Stimulated activated naive B cell treated with anti-CD40 and anti-IgM and Interleukin-4, amounts not matched to agents 10 μg/mL and 1 μg/mL and 100 μg/mL, for 72 hours (primary cell): ENCODE measurements around the gene RBP3.

Source experiments
- ATAC-seq, 2 donors: fragments of 150-1000 bp; cut with Tn5 transposase; replicated peaks; 2 replicates each; pipeline ENCODE4 v1.10.0; 2021; ENCODE audit warnings: moderate library complexity in 1 of 2
- DNase-seq: peaks from one replicate; pipeline ENCODE4 v3.0.0; 2021
- H3K27ac Mint-ChIP-seq: one replicate; pipeline ENCODE4 v1.8.0; 2022; ENCODE audit warnings: mild to moderate bottlenecking, mixed read lengths
- H3K27me3 Mint-ChIP-seq, 2 donors: one replicate each; pipeline ENCODE4 v1.8.0; 2022; ENCODE audit warnings: mixed read lengths in 2 of 2
- H3K36me3 Mint-ChIP-seq, 2 donors: one replicate each; pipeline ENCODE4 v1.8.0; 2022; ENCODE audit warnings: mixed read lengths in 2 of 2, mild to moderate bottlenecking in 1 of 2
- H3K4me1 Mint-ChIP-seq, 2 donors: one replicate each; pipeline ENCODE4 v1.8.0; 2022; ENCODE audit warnings: mixed read lengths in 2 of 2, mild to moderate bottlenecking in 1 of 2
- H3K4me3 Mint-ChIP-seq, 2 donors: one replicate each; pipeline ENCODE4 v1.8.0; 2022; ENCODE audit warnings: mild to moderate bottlenecking in 2 of 2, mixed read lengths in 2 of 2, moderate library complexity in 1 of 2
- H3K9me3 Mint-ChIP-seq, 2 donors: one replicate each; pipeline ENCODE4 v1.8.0; 2022; ENCODE audit warnings: mixed read lengths in 2 of 2, mild to moderate bottlenecking in 1 of 2

Gene RBP3

DNA sequence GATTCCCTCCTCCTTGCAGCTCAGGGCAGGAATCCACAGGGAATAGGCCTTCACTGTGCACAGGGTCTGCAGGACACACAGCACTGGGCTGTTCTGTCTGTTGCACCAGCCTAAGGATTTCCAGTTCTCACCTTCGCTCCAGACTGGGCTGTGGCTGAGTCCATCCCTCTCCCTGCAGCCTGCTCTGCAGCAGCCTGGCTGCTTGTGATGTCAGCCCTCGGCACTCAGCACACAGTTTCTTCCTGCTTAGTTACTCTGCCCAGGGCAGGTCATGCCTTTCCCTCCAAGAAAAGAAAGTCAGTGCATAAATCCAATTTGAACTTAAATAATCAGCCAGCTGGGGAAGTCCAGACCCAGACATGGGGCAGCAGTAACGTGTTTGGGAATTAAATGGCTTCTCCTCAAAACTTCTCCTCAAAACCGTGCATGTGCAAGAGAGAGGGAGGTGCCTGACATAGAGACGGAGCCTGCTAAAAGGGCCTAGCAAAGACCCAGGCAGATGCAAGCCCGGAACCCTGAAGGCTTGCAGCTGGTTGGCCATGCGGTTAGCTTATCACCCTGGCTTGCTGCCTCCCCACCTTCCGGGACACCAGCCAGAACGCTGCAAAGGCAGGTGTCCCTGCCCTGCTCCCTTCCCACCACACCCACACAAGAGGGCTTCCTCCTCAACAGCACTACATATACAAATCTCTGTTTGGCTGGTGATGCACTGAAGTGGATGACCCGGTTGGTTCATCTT is 36.8 kb upstream of the RBP3 start:
- ATAC-seq (peak; percentile 8 to 12), DNase-seq (no peak)
- peaks cover 13 to 29% of the 10 kb centered on the region in 2 donors for H3K27me3 Mint-ChIP-seq
- no peak overlapping the region for H3K4me3 Mint-ChIP-seq
- H3K4me1 Mint-ChIP-seq: peaks cover 2 to 3% of the 10 kb centered on the region in 2 donors
- H3K36me3 Mint-ChIP-seq: no peaks in the 10 kb centered on the region
- no peak overlapping the region for H3K27ac Mint-ChIP-seq
- H3K9me3 Mint-ChIP-seq: no peaks in the 10 kb centered on the region

DNA sequence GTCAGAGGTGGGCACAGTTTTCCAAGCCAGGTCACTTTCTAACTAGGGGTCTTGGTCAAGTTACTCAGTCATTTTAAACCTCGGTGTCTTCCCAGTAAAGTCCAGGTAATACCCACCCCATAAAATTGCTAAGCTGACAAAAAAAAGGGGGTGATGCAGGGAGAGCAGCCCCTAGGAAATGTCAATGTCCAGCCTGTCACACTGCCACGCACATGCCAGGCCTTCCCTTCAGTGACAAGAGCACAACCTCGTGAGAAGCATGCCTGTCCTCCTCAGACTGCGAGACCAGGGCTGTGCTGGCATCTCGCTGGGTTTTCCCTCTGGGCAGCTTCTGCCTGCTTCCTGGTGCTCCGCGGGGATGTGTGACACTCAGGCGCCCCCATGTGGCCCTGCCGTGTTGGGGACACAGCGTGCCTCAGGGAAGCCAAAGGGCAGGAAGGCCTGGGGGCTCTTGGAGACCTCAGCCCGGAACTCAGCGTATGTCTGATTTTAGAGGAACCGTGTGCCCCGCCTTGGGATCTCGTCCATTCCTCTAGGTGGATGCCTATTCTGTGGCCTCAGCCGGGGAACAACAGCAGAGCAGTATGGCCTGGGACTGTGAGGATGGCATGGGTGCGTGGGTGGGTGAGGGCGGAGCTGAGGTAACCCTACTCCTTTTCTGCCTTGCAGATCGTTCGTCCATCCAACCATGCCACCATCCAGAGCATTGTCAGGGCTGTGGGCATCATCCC is 36.1 kb upstream of the RBP3 start:
- Mint-ChIP-seq H3K36me3 (no peaks in the 10 kb centered on the region), H3K4me3 (no peak overlapping the region), H3K4me1 (peaks cover 0 to 2% of the 10 kb centered on the region in 2 donors), H3K9me3 (no peaks in the 10 kb centered on the region), H3K27ac (no peak overlapping the region), H3K27me3 (peaks cover 9 to 22% of the 10 kb centered on the region in 2 donors)
- DNase-seq: peak; percentile 72
- peak; percentile 96 to 98 for ATAC-seq

DNA sequence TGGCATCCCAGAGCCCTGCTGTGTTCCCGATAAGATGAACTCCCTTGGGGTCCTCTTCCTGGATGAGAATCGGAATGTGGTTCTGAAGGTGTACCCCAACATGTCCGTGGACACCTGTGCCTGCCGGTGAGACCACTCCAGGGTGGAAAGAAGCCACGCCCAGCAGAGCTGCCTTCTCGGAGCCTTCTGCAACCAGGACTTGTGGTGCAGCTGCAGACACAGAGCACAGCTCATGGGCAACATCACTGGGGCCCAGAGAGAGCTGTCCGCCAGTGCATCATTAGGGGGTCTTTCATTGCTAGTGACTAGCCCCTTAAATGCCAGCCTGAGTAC is 35.5 kb upstream of the RBP3 start:
- Mint-ChIP-seq H3K9me3 (no peaks in the 10 kb centered on the region), H3K36me3 (no peaks in the 10 kb centered on the region), H3K27me3 (peaks cover 9 to 22% of the 10 kb centered on the region in 2 donors), H3K27ac (no peak overlapping the region), H3K4me3 (no peak overlapping the region), H3K4me1 (peaks cover 0 to 2% of the 10 kb centered on the region in 2 donors)
- DNase-seq: no peak
- no peak for ATAC-seq

DNA sequence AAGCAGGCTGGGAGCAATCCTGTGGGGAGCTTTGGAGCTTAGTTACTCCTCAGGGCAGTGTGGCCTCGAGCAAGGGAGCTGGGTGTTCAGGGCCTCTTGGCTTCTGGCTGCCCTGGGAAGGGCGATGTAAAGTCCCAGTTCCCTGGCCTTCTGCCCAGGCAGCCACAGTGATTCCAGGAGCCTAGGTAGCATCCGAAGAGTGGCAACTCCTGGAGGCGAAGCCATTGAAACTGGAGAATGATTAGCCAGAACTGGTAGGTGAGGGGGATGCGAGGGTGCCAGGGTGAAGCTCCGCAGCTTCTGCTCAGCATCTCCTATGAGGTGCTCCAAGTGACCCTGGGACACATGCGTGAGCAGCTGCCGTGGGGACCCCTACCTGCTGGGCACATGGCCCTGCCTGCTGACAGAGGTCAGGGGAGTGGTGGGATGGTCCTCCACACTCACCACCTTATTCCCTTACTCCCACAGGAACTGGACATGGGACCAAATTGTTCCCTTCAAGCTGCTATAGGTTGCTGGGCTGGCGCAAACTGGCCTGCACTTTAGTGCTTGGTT is 33.7 kb upstream of the RBP3 start:
- Mint-ChIP-seq H3K27me3 (peaks cover 5 to 14% of the 10 kb centered on the region in 2 donors), H3K4me3 (no peak overlapping the region), H3K9me3 (peaks cover 0 to 3% of the 10 kb centered on the region in 2 donors), H3K27ac (no peak overlapping the region), H3K36me3 (no peaks in the 10 kb centered on the region), H3K4me1 (peaks cover 2 to 4% of the 10 kb centered on the region in 2 donors)
- no peak for DNase-seq
- no peak for ATAC-seq

DNA sequence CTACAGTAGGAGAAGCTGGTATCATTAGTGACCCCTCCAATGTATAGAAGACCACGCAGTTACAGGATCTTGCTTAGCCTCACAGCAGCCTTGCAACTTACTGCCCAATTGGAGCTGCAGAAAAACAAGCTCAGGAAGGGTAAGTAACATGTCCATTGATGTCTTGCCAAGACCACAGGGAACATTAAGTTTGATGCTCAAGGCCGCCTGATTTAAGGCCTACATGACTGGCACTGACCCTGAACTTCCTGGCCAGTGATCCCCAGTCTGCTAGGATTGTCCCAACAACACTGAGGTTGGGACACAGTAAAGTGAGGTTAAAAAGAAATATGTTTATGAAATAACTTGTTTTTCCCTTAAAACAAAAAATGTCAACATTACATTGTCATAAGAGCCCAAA is 32.7 kb upstream of the RBP3 start:
- no peak for DNase-seq
- ATAC-seq: no peak
- Mint-ChIP-seq H3K9me3 (peaks cover 0 to 3% of the 10 kb centered on the region in 2 donors), H3K4me3 (no peak overlapping the region), H3K27me3 (peaks cover 4 to 12% of the 10 kb centered on the region in 2 donors), H3K4me1 (peaks cover 2 to 4% of the 10 kb centered on the region in 2 donors), H3K27ac (no peak overlapping the region), H3K36me3 (no peaks in the 10 kb centered on the region)

DNA sequence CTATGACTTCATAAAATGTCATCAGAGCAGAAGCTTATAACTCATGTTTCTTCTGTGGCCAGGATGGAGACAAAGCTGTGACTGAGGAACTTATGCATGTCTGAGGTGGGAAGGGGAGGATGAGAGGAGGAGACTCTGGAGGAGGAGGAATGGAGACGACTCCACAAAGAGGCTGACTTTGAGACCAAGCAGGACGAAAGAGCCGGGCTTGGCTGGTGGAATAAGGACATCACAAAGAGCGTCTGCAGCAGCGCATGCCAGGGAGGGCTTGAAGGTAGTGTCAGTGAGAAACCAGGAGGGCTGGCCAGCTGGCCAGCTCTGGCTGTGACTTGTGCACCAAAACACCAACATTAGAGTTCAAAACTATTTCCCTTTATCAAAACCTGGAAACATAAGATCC is 32.0 kb upstream of the RBP3 start:
- Mint-ChIP-seq H3K4me1 (peaks cover 2 to 4% of the 10 kb centered on the region in 2 donors), H3K9me3 (peaks cover 0 to 3% of the 10 kb centered on the region in 2 donors), H3K27ac (no peak overlapping the region), H3K27me3 (peaks cover 4 to 9% of the 10 kb centered on the region in 2 donors), H3K36me3 (no peaks in the 10 kb centered on the region), H3K4me3 (no peak overlapping the region)
- ATAC-seq (no peak), DNase-seq (no peak)

DNA sequence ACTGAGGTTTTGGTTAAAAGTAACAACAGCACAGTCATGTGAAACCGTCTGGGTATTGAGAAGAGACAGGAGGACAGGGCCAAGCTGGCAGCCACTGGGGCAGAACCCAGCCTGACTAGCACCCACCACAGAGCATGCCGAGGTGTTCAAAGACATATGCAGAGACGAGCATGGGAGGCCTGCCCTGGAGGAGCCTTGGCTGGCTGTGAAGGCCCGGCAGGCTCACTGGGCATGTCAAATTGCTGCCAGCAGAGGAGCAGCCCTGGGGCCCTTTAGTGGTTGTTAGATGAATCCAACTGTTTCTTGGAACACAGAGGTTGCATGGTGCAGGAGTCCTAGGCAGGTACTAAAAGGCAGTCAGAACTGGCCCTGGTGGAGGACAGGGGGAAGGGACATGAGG is 30.9 kb upstream of the RBP3 start:
- peaks cover 0 to 4% of the 10 kb centered on the region in 2 donors for H3K4me1 Mint-ChIP-seq
- H3K27me3 Mint-ChIP-seq: peaks cover 5 to 10% of the 10 kb centered on the region in 2 donors
- H3K27ac Mint-ChIP-seq: no peak overlapping the region
- DNase-seq: no peak
- H3K36me3 Mint-ChIP-seq: no peaks in the 10 kb centered on the region
- H3K9me3 Mint-ChIP-seq: peaks cover 0 to 3% of the 10 kb centered on the region in 2 donors
- H3K4me3 Mint-ChIP-seq: no peak overlapping the region
- ATAC-seq: no peak

DNA sequence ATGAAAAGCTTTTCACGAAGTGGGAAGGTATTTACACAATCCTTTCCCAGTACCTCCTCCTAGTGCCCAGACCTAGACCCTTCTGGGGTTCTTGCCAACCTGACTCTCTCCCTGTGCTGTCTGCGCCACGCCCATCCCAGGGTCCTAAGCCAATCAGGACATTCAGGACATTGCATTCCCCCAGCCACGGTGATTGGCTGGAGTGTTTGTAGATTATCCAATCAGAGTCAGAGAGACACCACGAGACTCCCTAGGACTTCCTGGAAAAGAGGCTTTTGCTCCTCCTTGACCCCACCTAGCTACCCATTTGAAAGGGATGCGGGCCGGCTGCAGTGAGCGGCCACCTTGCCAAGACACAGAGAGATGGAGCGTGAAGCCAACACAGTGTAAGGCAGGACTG is 29.5 kb upstream of the RBP3 start:
- no peak overlapping the region for H3K4me3 Mint-ChIP-seq
- H3K4me1 Mint-ChIP-seq: peaks cover 0 to 4% of the 10 kb centered on the region in 2 donors
- H3K9me3 Mint-ChIP-seq: peaks cover 0 to 3% of the 10 kb centered on the region in 2 donors
- no peaks in the 10 kb centered on the region for H3K36me3 Mint-ChIP-seq
- H3K27me3 Mint-ChIP-seq: peaks cover 11 to 17% of the 10 kb centered on the region in 2 donors
- no peak for DNase-seq
- ATAC-seq: no peak
- H3K27ac Mint-ChIP-seq: no peak overlapping the region

DNA sequence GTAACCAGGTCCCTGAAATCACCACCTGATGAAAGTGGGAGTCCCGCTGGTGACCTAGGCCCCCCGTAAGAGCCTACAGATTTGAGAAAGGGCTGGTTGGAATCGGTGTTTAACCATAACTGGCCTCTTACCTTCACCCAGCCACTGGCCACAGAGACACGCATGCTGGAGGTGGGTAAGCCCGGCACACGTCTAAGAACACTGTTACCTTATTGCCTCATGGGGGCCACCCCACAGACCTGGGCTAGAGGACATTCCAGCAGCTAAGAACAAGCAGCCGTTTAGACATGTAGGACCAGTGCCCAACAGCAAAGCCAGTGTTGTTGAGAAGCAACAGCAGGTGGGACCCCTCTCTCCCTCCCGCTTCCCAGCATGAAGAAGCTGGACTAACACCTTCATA is 28.4 kb upstream of the RBP3 start:
- peaks cover 0 to 4% of the 10 kb centered on the region in 2 donors for H3K4me1 Mint-ChIP-seq
- peaks cover 0 to 3% of the 10 kb centered on the region in 2 donors for H3K9me3 Mint-ChIP-seq
- H3K27ac Mint-ChIP-seq: no peak overlapping the region
- ATAC-seq: no peak
- peaks cover 11 to 18% of the 10 kb centered on the region in 2 donors for H3K27me3 Mint-ChIP-seq
- H3K4me3 Mint-ChIP-seq: no peak overlapping the region
- H3K36me3 Mint-ChIP-seq: no peaks in the 10 kb centered on the region
- DNase-seq: no peak

DNA sequence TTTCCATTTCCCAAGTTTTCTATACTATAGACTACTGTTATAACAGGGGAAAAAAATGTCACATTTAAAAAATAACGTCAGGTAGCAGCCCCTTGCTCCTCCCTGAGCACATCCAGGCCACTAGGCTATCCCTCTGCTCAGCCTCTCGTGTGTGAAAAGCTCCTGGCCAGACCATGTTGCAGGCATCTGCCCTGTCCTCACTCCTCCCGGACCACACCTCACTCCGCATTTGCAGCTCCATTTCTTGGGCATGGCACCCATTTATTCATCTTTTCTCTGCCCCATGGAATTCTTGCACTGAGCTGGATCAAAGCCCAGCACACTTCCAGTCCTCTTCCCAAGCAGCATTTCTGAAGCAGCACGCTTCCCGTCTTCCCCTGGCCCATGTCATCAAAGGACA is 27.4 kb upstream of the RBP3 start:
- H3K27me3 Mint-ChIP-seq: peaks cover 11 to 22% of the 10 kb centered on the region in 2 donors
- no peak overlapping the region for H3K4me3 Mint-ChIP-seq
- DNase-seq (no peak), ATAC-seq (no peak)
- no peaks in the 10 kb centered on the region for H3K36me3 Mint-ChIP-seq
- peaks cover 0 to 3% of the 10 kb centered on the region in 2 donors for H3K9me3 Mint-ChIP-seq
- peaks cover 0 to 4% of the 10 kb centered on the region in 2 donors for H3K4me1 Mint-ChIP-seq
- H3K27ac Mint-ChIP-seq: no peak overlapping the region

DNA sequence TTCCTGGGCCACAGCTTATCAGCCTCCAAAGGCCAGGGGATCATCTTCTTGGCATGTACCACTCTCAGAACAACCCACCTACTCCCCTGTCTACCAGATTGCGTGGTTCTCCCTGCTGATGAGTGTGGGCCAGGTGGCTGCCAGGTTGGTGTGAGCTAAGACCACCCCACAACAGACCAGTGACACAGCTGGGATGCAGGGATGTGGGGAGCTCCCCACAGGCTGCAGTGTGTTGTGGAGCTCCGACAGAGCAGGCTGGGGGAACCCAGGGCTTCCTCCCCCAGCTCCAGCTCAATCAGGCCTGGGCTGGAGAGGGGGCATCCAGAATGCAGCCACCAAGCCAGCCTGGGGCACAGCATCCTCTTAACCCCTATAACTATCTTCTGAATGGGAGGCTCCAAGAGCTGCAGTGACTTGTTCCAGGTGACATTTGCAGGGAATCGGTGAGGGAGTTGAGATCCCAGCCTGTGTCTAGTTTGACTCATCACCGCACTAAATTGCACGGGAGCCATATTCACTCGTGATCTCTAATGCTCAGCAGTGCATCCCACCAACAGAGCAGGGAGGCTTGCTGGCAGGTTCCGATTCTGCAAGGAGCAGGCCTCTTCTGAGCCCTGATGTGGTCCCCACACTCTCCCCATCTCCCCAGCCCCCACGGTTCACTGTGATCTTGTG is 26.5 kb upstream of the RBP3 start:
- Mint-ChIP-seq H3K27me3 (peaks cover 11 to 22% of the 10 kb centered on the region in 2 donors), H3K9me3 (peaks cover 0 to 3% of the 10 kb centered on the region in 2 donors), H3K4me1 (peaks cover 0 to 4% of the 10 kb centered on the region in 2 donors), H3K4me3 (no peak overlapping the region), H3K36me3 (no peaks in the 10 kb centered on the region), H3K27ac (no peak overlapping the region)
- ATAC-seq: no peak
- DNase-seq: no peak

DNA sequence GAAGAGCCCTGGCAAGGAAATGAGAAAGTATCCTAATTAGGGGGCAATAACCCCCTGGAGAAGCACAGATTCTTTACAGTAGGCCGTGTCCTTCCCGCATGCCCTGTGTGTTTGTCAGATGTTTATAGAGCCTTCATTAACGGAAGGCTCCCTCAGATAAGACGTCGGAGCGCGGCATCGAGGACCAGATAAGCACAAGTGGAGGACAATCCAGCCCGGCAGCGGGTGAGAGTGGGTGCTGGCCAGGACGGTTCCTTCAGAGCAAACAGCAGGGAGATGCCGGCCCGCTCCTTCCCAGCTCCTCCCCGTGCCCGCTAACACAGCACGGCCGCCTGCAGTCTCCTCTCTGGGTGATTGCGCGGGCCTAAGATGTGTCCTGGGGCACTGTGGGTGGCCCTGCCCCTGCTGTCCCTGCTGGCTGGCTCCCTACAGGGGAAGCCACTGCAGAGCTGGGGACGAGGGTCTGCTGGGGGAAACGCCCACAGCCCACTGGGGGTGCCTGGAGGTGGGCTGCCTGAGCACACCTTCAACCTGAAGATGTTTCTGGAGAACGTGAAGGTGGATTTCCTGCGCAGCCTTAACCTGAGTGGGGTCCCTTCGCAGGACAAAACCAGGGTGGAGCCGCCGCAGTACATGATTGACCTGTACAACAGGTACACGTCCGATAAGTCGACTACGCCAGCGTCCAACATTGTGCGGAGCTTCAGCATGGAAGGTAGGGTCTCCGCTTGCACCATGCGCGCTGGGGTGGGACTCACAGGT is 25.7 kb upstream of the RBP3 start, which contains the start of gene GDF2:
Gene GDF2, plus strand, starts transcription at position 155 of the 762 bp plus-strand sequence. Its CDS starts 215 bp downstream, at position 370.
- DNase-seq (no peak), ATAC-seq (no peak)
- peaks cover 0 to 4% of the 10 kb centered on the region in 2 donors for H3K4me1 Mint-ChIP-seq
- peaks cover 11 to 22% of the 10 kb centered on the region in 2 donors for H3K27me3 Mint-ChIP-seq
- H3K4me3 Mint-ChIP-seq: no peak within 1 kb of the TSS
- H3K27ac Mint-ChIP-seq: no peak within 1 kb of the TSS
- H3K36me3 Mint-ChIP-seq: no peaks in the 10 kb centered on the region
- H3K9me3 Mint-ChIP-seq: peaks cover 0 to 3% of the 10 kb centered on the region in 2 donors

DNA sequence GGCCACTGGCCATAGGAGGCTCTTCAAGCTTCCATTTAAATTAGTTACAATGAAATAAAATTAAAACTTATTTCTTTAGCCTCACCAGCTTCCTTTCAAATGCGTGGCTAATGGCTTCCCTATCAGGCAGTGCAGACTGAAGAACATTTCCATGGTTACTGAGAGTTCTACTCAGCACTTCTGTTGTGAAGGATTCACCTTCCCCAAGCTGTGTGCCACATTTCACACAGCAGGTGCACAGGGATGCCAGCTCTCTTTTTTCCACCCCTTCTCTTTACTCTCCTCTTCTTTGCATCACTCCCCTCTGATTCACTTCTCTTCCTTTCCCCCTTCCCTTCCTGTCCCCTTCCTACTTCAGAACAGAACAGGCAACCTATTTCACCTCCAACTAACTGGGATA is 25.1 kb upstream of the RBP3 start:
- Mint-ChIP-seq H3K36me3 (no peaks in the 10 kb centered on the region), H3K4me1 (peaks cover 2 to 4% of the 10 kb centered on the region in 2 donors), H3K27me3 (peaks cover 11 to 22% of the 10 kb centered on the region in 2 donors)

More for the DNA sequence above, 25.1 kb upstream of the RBP3 start:
- H3K27ac Mint-ChIP-seq: no peak overlapping the region
- DNase-seq (no peak), ATAC-seq (no peak)
- peaks cover 2 to 6% of the 10 kb centered on the region in 2 donors for H3K9me3 Mint-ChIP-seq
- H3K4me3 Mint-ChIP-seq: no peak overlapping the region
